HG03460 (cell line): Measurements from ENCODE around the gene RENBP.

Experiments
- ATAC-seq: cut with Tn5 transposase; IDR thresholded peaks from one replicate; pipeline ENCODE4 v1.9.1; 2021; ENCODE audit not compliant: unreplicated experiment

RENBP gene

DNA sequence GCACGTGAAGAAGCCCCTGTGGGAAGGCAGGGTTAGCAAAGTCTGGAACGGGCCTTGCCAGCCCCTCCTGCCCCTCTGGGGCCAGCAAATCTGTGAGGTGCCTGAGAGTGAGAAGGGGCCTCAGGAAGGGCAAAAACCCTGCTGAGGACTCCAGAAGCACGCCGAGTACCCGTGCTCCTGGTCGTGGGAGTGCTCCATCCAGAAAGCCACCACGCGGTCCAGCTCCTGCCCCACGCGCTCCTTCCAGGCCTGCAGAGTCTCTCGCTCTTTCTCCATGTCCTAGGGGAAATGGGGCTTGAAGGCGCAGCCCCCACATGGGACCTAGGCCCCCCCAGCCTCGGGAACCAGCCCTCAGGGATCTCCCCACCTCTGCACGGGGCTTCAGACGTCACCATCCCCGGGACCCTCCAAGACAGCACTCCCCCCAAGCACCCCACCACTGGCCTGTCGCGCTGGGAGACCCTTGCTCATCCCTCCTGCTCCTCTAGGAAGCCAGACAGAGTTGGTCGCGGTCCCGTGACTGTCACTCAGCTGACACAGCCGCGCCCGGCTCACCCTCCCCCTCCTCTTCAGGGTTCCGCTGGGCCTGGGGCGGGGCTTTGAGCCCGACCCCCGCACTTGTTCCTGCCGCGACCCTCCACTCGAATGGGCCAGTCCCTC, at the start of gene RENBP:
Gene RENBP (minus strand): TSS at position 504 of the 660 bp plus-strand sequence. CDS start 33 bp downstream, at position 471.
- ATAC-seq: no peak

DNA sequence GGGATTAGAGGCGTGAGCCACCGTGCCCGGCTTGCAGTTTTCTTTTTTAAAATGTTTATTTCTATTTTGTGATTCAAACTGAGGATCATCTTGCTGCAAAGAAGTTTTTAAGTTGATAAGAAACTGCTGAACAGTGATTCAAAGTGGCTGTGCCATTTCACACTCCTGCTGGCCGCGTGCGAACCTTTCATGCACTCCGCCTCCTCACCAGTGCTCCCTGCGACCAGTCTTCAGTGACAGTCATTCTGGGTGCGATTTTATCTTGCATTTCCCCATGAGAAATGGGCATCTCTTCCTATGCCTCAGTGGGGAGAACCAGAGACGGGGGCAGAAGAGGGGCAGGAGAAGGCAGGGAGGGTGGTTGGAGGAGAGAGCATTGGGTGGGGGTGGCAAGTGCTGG, 49.5 kb upstream of the RENBP start:
- ATAC-seq: no peak

DNA sequence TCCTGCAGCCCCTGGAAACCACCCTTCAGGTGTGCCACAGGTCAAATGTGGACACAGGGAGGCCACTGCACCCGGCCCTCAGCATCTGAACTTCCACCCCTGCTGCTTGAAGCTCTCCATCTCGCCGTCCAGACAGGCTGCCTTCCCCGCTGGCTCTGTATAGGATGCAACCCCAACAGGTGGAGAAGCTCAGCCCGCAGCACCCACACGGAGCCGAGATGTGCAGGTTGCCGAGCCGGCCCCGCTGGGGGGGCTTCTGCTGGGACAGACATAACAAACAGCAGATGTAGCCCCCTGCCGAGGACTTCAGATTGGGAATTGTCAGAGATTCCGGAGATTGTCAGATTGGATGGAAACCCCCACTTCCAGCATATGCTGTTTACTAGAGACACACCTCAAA, 48.6 kb upstream of the RENBP start:
- no peak for ATAC-seq

DNA sequence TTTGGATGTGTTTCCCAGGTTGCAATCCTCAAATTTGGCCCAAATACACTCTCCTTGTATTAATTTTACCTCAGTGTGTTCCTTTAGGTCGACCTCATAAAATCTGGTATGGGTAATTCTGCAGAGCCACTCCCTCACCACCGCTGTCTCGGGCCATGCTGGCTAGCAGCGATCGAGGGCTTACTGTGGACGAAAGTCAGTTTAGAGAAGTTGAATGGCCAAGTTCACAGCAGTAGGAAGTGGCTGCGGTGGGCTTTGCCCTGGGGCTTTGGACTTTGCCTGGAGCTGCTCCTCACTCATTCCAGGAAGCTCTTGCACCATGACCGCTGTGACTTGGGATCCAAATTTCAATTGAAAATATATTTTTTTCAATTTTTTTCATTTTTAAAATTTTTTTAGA, 47.7 kb upstream of the RENBP start:
- ATAC-seq: no peak

DNA sequence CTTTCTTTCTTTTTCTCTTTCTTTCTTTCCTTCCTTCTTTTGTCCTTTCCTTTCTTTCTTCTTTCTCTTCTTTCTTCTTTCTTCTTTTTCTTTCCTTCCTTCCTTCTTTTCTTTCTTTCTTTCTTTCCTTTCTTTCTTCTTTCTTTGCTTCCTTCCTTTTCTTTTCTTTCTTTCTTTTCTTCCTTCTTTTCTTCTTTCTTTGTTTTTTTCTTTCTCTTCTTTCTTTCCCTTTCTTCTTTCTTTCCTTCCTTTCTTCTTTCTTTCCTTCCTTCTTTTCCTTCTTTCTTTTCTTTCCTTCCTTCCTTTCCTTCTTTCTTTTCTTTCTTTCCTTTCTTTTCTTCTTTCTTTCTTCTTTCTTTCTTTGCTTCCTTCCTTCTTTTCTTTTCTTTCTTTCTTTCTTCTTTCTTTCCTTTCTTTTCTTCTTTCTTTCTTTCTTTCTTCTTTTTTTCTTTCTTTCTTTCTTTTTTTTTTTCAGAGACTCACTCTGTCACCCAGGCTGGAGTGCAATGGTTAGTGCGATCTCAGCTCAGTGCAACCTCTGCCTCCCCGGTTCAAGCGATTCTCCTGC, 46.7 kb upstream of the RENBP start:
- no peak for ATAC-seq

DNA sequence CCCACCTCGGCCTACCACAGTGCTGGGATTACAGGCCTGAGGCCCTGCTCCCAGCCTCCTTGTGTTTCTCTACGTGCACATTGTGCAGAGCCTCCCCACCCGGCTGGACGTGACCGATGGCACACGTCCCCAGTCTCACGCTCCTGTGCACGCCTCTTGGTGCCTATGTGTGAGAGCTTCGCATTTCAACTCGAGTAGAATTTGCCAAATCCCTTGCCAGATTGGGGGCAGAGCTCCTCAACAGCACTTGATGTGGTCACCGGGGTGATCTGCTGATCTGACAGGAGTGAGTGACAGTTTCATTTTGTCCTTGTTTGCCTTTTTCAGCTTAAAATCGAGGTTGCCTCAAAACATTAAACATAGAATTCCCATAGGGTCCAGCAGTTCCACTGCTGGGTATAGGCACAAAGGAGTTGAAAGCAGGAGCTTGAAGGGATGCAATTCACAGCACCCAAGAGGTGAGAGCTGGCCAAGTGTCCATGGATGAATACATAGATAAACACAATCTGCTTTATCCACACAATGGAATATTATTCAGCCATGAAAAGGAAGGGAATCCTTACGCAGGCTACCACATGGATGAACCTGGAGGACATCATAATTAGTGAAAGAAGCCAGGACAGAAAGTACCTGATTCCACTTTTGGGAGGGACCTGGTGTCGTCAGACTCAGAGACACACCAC, 45.7 kb upstream of the RENBP start:
- ATAC-seq: no peak

DNA sequence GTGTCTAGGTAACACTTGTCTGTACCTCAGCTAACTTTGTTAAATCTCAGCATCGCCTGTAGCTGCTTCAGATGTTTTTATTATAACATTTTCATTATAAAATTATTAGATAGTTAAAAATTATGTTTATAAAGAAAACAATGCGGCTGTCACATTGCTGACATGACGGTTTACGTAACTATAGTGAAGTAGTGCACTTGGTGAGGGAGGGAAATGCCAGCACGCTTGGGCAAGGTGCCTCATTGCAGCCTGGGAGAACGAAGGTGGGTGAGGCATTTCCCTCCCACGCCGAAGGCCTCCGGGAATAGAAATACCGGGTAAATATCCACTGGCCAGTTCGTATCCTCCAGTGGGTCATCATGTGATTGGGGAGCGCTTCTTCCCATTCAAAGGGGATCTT, 44.0 kb upstream of the RENBP start:
- no peak for ATAC-seq

DNA sequence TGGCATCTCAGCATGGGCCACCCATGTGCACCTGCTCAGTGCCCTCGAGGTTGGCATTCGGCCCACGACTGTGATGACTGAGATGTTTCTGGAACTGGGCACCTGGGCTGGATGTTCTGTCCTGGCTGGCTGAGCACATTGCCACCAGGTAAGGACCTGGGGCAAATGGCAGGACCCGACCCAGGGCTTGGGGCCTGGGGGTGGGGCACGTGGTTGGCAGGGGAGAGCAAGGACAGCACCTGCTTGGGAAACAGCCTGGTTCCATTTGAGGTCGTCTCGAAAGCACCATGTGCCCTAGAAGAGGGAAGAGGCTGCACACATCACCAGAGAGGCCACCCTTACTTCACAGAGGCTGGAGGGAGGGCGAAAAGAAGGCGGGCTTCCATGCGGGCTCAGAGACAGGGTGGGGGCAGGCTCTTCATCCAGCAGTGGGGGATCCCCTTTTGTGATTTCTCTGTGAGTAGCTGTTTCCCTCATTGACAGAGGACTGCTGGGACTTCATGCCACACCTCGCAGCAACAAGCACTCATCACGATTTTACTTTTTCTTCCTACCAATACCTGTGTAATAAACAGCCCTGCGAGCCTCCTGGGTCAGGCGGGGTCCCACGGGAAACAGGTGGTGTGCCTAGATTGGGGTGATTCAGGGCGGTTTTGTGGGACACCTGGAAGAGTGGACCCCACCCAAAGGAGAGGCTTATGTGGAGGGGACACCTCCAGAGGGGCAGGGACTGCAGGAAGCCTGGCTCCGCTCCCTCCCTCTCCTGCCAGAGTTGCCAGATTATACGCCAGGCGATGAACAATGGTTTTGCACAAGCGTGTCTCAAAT, 40.1 kb upstream of the RENBP start:
- peak; percentile 40 for ATAC-seq

DNA sequence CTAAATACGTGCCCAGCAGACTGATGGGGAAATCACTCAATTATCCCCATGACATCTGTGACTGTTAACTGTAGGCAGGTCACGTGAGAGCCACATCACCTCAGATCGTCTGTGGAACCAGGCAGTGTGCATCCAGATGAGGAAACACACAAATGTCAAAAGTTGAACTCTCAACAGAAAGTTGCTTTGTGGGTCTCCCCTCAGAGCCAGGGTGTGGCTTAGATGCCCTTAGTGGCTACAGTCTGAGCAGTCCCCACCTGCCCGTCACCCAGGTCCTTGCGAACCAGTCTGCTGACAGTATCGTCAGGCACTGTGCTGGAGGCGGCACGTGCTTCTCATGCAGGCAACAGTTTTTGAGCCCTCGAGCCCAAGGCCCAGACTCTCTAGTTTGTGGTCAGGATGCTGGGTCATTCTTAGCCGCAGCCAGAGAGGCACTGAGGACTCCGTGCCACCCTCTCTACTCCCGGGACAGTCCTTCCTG, 38.9 kb upstream of the RENBP start:
- ATAC-seq: no peak

DNA sequence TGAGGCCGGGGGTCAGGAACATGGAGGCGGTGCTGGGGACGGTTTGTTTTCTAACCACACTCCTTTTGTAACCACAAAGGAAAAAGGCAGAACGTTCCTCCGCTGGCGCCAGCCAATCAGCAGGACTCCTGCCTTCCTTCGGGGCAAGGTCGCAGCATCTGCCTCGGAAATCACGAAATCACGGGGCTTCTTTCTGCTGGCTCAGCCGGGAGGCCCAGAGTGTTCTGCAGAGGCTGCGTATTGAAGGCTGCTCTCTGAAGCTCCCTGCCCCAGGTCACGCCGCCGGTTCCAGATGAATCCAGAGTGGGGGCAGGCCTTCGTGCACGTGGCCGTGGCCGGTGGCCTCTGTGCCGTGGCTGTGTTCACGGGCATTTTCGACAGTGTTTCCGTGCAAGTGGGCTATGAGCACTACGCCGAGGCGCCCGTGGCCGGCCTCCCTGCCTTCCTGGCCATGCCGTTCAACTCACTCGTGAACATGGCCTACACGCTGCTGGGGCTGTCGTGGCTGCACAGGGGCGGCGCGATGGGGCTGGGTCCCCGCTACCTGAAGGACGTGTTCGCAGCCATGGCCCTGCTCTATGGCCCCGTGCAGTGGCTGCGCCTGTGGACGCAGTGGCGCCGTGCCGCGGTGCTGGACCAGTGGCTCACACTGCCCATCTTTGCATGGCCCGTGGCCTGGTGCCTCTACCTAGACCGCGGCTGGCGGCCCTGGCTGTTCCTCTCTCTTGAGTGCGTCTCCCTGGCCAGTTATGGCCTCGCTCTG, 37.5 kb upstream of the RENBP start:
- no peak for ATAC-seq

DNA sequence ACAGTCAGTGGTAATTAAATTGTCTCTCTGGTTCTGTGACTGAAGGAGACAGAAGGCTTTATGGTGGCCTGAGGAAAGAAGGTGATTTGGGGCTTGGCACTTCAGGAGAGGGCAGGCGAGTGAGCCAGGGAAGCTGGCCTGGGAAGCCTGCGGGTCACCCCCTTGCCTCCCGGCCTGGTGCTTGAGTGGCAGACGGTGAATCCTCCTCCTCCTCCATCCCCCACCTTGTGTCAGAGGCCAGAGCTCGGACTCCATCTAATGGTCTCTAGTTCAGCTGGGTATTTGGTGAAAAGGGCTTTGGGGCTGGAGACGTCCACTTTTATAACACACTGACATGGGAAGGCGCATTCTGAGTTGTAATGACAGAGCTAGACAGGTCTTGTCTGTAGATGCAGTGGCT, 36.8 kb upstream of the RENBP start:
- ATAC-seq: no peak

DNA sequence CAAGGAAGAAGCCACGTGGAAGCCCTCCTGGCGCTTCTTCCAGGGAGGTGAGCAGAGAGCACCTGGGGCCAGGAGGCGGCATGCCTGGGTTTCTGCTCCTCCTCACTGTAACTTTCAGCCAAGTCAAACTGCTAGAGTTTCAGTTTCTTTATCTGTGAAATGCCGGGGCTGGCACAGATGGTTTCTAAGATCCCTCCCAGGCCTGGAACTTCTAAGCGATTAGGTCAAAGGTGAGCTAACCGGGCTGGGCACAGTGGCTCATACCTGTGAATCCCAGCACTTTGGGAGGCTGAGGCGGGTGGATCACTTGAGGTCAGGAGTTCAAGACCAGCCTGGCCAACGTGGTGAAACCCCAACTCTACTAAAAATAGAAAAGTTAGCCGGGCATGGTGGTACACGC, 36.0 kb upstream of the RENBP start:
- peak; percentile 49 for ATAC-seq

DNA sequence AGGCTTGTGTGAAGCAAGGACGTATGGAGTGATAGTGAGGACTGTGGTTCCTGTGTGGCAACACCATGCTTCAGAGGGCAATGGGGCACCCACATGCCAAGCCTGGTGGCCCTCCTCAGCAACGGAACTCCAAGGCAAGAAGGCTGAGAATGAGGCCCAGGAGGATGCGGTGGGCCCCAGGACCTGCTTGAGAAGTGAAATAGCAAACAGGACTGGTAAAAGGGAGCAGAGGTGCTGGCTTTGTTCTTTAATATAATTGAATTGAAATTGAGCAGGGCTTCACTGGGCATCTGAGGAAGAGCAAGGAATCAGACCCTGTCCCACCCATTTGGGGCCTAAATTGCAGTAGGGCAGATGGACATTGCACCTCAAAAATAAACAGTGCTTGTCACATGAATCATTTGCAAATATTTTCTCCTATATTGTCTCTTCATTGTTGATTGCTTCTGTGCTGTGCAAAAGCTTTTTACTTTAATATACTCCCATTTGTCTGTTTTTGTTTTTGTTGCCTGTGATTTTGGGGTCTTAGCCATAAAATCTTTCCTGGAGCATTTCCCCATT, 30.4 kb upstream of the RENBP start:
- ATAC-seq: no peak

DNA sequence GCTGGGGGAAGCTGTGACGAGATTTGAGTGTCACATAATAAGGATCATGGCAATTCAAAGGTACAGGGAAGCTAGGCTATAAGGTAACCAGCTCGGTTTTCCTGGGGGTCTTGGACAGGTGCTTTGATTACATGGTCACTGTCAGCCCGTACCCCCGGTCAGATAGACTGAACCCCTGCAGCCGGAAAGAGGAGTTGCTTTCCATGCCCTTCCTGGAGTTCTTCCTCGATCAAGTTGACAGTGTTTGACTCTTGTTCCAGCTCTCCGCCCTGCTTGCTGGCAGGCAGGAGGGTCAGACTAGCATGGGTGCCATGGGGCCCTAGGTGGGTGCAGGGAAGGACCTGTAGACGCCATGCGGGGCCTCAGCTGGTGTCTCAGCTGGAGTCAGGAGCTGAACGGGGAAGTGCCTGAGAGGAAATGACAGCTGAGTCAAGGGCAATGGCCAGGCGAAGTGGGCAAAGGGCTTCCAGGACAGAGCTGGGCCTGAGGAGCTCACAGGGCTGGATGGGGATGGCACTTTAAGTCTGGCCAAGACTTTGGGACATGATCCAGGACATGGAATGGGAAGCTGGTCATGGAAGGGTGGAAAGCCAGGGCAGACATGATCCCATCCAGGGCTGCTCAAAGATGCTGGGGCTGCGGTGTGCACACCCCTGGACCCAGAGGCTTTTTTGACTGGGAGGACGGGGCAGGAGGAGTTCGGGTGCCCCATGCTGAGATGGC, 29.7 kb upstream of the RENBP start:
- no peak for ATAC-seq

DNA sequence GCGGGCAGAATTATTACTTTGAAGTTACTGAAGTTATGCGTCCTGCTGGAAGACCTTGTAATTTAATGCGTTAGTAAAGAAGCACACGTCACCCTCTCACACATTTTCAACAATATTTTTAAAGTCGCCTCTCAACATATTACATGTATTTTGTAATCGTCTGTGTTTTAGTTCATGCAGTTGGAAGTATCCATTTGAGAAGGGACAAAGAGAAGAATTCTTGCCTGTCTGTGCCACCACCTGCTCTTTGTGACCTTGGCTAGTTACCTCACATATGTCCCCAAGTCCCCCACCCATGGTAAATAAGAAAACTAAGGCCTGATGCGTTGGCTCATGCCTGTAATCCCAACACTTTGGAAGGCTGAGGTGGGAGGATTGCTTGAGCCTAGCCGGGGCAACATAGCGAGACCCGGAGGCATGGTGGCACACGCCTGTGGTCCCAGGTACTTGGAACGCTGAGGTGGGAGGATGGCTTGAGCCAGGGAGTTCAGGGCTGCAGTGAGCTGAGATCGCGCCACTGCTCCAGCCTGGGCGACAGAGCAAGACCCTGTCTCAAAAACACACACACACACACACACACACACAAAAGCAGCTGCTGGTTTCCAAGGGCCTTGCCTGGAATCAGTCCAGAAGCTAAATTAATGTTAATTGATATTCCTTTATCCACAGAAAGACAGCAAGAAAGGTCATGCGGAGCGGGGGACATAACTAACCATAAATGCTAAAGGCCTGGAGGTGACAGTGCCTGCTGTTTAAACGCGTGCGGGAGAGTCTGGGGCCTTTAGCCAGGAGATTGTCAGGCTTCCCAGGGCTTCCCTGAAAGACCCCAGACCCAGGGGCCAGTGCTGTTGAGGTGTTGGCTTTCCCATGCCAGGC, 28.9 kb upstream of the RENBP start:
- no peak for ATAC-seq

DNA sequence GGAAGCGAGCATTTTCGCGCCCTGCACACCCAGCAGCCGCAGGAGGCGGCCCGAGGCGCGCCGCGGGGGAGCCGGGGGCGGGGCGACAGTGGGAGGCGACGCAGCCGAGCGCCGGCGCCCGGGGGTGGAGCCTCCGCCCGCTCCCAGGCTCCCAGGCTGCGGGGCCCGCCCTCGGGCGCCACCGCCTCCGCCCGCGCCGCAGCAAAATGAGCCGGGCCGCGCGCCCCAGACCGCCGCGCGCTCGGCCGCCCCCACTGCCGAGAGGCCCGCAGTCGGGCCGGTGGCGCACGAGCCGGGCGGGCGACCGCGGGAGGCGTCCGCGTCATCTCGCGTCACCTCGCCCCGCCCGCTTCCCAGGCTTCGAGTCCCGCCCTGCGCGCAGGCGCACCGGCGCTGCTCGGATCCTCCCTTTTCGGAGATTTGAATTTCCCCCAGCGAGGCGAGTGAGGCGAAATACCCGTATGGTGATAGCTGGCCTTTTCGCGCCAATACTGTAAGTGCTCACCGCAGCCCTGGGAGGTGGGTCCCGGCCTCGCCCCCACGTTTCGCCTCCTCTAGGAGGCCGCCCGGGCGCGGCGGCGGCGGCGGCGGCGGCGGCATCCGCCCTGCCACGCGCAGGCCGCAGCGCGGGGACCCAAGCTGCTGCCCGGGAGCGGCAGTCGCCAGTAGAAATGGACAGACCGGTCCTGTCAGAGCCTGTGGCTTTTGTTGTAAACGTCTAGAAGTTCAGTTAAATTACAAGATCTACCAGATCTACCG, 28.1 kb upstream of the RENBP start, which contains the start of gene TMEM187:
Gene TMEM187 (plus strand): TSS at position 387 of the 759 bp plus-strand sequence. CDS start 9,309 bp downstream, outside the sequence.
- peak; percentile 42 for ATAC-seq

DNA sequence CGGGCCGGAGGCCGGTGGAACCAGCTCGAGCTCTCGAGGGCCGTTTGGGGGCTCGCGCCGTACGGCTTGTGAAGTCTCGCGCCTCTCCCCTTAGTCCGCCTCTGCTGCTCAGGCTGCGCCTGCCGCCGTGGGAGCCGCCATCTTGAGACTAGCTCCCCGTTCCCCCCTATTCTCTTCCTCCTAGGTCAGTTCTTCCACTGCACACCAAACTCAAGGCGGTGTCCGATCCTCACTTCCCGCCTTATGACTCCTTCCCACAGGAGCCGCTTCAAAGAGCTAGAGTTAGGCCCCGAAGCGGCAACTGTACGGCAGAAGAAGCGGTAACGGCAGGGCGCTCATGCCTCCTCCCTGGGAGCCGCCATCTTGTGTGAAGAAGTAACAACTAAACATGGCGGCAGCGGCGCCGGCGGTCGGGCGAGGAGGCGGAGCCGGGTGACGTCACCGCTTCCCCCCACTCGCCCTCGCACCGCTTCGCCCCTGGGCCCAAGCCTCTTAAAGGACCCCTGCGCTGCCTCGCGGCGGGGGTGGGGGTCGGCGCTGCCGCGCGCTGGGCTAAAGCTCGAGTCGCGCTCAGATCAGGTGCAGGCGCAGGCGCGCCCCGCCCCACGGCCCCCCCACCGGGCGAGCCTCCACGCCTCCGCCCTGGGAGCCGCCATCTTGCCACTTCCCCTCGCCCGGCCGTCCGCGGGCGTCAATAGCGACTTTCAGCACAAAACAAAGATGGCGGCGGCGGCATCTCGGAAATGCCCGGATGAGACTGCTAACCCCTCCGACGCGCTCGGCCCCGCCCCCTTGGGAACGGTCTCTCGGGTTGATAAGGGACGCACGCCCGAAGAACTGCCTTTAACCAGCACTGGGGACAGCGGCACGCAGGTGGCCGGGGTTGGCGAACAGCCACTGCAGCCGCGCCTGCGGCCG, 27.3 kb upstream of the RENBP start, which contains the start of gene HCFC1:
Gene HCFC1 (minus strand): TSS at position 369 of the 918 bp plus-strand sequence. CDS start 978 bp downstream, outside the sequence.
- peak; percentile 42 for ATAC-seq
